SHP77 (cell line): Measurements from ENCODE around the gene ERG.

Experiments
- DNase-seq, 2 experiments: peaks; one replicate each; lab custom pipeline; 2025; lab: John Stamatoyannopoulos, UW

Gene ERG

DNA sequence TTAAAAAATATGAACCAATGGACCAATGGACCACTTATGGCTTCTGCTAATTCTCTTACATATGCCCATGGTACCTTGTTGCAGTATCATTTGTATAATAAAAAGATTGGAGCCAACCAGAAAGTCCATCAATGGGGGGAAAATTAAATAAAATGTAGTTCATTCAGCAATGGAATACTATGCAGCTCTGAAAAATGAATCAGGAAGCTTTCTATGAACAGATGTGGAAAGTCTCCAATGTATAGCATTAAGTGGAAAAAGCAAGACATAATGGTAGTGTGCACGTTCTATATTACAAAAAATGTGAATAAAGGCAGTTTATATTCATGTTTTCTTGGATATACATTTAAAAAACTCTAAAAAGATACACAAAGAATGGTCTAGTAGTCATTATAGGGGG, 140.2 kb downstream of the ERG start:
- no peak for DNase-seq

GRCh38 chr21:38356883-38357625, 141.2 kb downstream of the ERG start:
- no peak for DNase-seq

GRCh38 chr21:38355992-38356781, 142.1 kb downstream of the ERG start:
- DNase-seq = peak; percentile 50 to 56

GRCh38 chr21:38355353-38355752, 142.9 kb downstream of the ERG start:
- DNase-seq = no peak

GRCh38 chr21:38354746-38355145, 143.5 kb downstream of the ERG start:
- no peak for DNase-seq

DNA sequence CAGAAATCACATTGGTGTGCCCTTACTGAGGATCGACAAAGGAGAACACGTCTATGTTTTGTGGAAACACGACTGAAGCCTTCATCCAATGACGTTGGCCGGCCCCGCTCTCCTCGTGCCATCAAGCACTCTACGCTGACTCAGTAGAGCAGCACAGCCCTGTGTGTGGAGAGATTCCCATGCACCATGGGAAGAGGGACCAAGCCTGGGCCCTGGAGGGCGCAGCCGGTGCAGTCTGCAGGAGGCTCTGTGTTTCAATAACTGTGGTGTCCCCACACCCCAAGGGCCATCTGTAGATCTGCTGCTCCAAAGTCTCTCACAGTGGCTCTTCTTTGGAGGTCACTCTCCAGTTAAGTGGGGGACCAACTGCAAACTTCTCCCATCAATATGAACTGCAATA, 144.0 kb downstream of the ERG start:
- no peak for DNase-seq

DNA sequence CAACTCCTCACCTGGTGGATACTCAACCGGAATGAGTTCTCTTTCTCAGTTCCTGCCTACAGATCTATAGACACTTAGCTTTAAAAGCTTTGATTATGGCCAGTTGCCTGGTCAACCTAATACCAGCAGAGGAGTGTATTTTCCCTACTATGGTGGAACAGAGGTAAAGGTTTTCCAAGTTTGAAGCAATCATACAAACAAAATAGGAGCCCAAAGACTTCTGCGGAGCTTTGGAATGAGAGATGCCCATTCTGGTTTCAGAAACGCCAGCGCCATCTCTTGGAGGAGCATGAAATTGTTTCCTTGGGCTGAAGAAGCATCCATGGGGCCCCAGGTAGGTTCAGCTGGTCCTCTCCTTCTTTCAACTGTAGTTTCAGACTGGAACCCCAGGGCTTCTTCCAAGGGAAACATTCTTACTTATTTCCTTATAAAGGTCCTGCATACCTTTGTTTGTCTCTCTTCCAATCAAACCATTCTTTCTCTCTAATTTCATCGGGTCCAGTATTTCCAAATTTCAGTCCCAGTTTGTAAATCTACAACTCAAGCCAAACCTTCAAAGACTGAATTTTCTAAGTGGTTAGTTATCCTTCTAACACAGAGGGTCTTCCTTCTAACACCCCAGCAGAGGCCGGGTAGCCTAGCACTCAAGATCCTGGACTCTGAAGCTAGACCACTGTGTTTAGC, 145.6 kb downstream of the ERG start:
- DNase-seq = peak; percentile 68 to 77

DNA sequence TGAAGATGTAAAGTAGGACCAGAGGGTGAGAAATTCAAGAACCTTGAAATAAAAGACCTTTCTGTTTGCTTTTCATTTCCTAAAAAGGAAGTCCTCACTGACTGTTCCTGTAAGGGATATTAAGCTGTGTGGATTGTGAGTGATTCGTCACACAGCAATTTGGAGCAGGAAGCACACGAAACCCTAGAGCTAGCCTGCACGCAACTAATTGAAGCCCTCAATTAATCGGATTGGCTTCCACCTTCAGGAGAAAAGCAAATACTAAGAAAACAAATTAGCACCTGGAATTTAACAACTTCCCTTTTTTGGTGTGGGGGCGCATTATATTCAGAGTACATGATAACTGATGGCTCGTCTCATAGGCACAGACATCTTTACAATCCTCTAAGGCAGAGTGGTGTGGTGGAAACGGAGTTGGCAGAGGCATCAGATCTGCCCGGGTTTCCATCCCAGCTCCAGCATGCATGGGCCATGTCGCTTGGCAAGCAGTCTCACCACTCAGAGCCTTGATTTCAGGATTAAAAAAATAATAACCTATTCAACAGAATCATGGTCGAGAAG, 146.2 kb downstream of the ERG start:
- DNase-seq = peak in 1 of 2 experiments; percentile 32

DNA sequence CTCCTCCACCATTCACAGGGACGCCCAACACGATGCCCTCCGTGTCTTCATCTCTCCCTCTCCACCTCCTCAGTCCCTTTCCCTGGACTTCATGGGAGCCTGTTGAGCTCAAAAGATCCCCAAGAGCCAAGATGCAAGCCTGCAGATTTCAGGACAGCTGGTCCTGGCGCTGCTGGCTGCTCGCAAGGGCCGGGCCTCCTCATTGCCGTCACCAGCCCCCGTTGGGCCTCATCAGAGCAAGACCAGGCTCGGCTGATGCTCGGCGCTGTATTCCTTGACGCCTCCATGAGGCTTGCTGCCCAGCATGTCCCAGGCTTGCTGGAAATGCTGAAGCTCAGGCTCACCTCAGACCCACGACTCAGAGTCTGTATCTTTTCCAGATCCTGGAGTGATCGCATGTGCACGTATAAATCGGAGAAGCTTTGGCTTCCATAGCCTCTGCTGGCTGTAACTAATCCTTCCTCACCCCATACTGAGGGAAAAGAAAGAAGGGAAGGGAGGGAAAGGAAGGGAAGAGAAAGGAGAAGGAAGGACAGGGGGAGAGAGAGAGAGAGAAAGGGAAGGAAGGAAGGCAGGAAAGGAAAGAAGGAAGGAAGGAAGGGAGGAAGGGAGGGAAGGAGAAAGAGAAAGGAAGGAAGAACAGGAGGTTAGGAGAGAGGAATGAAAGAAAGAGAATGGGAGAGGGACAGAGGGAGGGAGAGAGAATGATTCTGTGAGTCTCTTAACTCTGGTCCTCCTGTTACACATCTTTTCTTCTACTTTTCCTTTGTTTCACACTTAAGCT, 146.9 kb downstream of the ERG start:
- DNase-seq = no peak

DNA sequence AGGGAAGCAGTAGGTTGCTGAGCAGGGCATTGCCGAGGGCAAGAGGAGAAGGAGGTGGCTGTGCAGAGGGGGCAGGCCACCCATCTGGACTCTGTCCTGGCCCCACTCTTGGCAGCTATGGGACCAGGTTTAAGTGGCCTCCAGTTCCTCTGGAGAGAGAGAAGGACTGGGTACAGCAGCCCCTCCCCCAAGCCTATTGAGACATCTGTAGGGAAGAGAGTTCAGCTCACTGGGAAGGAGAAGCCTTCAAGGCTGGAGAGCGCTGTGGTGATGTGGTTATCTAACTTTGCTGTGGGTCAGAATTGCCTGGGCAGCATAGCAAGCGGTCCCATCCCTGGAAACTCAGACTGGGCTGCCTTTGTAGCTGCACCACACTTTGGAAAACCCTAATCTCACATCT, 147.6 kb downstream of the ERG start:
- DNase-seq = no peak

DNA sequence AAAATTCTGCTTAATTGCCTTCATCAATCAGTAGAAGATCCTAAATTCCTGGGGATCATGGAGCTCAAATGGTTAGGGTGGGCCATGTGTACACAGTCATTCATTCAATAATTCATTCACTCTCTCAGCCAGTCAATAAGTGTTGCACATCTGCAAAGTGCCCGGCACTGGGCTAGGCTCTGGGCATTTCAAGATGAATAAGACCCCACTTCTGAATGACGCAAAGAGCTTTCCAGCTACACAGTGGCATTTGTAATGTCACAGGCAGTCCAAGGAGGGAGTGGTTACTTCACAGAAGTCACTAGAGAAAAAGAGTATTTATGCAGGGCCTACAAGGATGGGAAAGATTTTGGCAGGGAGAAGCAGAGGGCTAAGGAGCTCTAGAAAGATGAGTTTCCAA, 148.3 kb downstream of the ERG start:
- no peak for DNase-seq

DNA sequence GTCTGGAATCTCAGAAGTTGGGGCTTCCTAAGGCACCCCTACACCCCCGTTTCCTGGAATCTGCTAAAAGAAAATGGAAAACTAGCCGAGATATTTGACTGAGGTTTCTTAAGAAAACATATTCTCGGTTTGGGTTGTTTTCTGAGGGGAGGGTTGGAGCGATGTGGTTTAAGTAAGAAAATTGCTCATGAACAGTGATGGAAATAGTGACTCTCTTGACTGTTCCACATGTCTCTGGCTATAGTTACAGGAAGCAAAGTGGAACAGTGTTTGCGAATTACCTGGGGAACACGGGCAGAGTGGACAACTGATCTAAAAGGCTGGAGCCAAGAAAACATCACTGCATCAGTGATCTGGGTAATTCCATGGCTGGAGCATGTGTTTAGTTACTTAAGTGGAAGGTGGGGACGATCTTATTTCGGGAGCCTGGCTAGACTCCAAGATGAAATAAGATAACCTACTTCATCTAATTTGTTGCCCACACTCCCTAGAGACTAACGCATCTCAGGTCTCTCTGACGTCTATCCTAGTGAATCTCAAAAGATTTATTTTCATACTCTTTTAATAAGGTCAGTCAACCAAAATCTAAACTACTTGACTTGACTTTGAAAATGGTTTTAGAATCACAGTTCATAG, 149.0 kb downstream of the ERG start:
- DNase-seq = peak; percentile 49 to 75

DNA sequence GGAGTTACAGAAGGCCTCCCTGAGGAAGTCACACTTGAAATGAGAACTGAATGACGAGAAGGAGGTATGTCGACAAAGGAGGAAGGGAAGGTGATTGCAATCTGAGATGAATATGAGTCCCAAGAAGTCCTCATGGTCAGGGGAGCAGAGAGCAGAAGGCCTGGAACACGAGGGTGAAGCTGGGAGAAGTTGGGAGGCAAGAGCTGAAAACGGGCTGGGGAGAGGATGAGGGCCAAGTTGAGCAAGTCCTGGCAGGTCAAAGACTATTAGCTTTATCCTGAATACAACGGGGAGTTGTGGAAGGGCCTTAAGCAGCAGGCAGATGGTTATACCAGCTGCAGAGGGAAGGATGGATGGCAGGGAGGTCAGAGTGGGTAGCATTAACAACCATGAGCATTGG, 152.0 kb downstream of the ERG start:
- DNase-seq = peak; percentile 66 to 76

DNA sequence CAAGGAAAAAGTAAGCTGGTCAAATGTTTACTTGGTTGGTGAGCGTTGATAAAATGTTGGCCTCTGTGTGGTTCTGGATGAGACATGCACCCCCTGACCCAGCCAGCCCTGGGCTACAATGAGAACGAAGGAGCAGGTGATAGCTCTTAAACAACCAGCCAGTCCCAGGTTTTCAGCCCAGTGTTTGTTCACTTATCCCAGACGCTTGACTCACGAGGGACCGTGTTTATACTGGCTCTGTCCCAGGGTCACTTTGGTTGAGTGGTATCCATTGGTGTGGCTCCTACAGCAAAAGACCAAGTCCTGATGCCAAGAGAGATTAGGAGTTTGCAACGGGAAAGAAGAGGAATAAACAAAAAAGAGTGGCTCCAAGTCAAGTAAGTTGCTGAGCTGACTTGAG, 154.6 kb downstream of the ERG start:
- DNase-seq = peak; percentile 88 to 94

DNA sequence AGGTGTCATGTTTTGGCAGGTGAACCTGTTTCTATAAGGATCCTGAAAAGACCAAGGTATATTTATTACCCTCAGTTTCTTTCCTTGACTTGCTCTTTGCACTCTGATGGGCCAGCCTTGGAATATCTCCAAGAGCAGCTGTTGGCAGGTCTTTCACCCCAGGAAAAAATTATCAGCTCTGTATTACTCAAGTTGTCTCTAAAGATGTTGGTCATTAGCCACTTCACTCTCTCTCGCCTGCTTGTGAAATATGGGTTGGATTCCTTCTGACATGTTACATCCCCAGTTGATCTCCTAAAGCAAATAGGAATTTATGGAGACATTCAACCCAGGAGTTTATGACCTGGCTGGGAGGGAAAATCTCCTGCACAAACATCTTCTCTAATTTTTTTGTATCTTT, 155.5 kb downstream of the ERG start:
- DNase-seq = no peak

DNA sequence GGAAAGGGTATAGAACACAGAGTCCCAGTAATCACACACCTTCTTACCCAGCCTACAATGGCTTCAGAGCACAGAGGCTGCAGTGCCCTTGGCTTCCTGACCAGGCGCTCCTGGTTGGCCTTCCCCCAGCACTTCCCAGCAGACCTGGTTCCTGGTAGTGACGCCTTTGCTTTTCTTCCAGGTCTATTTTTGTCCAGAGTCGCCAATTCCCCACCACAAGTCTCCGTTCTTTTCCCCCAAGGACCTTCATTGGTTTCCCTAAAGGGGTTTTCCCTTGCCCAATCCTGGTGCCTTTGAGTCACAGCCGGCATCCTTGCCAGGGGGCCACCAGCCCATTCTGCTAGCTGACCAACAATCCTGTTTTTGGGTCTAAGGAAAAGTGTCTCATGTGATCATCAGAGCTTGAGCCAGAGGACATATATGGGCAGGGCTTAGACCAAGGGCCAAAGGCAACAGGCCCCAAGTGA, 156.7 kb downstream of the ERG start:
- no peak for DNase-seq

DNA sequence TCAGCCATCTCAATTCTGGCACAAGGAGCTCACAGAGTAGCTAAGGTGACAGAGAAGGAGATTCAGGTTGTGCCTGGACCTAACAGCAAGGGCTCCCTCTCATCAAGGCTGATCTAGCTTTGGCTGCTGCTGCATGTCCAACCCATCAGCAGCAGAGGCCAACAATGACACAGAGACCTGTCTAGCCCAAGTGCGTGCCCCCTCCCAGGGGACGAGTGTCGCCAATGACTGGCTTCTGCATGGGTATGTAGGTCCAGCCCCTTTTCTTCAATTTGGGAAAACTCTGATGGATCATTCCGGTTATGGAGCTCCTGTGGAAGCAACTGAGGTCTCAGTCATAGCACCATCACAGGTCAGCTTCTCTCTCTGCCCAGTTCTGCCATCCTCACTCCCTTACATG, 158.1 kb downstream of the ERG start:
- no peak for DNase-seq

- DNase-seq = no peak
These were observed 160.5 kb downstream of the ERG start for GRCh38 chr21:38337793-38338192.

GRCh38 chr21:38334866-38335265, 163.4 kb downstream of the ERG start:
- no peak for DNase-seq

DNA sequence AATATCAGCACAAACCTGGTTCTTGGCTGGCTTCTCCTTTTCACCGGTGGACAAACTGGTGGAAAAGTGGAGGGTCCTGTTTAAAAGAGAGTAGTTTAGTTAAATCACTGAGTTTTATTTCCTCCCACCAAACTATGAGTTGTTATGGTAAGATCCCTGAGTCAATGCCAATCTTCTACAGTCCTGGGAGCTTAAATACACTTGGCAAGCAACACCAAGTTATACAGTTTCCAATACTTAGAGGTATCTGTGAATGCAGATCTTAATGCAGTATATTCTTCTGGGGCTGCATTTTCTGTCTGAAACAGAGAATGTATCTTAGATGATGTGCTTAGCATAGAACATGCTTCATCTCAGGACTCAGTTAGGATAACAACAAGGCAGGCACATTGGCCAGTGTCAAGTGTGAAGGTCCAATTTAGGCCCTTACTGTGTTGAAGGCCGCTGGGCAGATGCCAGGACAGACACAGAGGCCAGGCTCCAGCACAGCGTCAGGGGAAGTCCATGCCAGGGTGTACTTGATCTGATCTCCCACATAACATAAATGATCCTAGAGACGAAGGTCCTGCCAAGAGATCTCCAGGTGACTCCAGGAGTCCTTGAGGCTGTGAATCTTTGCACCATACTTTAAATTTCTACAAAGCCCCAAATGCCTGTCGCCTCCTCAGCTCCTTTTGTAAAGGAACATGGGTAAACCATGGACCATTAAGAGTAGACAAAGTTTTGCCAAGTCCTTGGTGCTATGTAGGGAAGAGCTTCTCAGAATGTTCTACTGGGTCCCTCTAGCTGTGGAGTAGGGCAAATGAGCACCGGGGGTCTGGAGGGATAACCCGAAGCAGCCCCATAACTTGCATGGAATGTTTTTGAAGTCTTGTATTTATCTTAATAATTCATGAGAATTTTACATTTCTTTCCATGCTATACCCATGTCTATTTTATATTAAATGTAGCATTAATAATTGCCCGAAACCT, 164.7 kb downstream of the ERG start:
- DNase-seq = no peak
